Activated CD8-positive, alpha-beta memory T cell treated with anti-CD3 and anti-CD28 coated beads, Interleukin-2, amount 50 U/mL, for 24 hours (primary cell): ENCODE measurements around the gene GPR12.

Source experiments
- DNase-seq: peaks from one replicate; pipeline ENCODE4 v3.0.0-alpha.2; 2020; ENCODE audit errors: extremely low read depth

GPR12 gene

GRCh38 chr13:26759907-26760831 lies at the start of gene GPR12:
GPR12 (minus strand) TSS chr13:26760786; CDS start chr13:26759827, 959 bp downstream.
- no peak for DNase-seq

- no peak for DNase-seq
These were observed 49.5 kb upstream of the GPR12 start for GRCh38 chr13:26810095-26810494.

GRCh38 chr13:26806891-26807290 lies 46.3 kb upstream of the GPR12 start:
- DNase-seq, result no peak

- DNase-seq, result no peak
These were observed 27.4 kb upstream of the GPR12 start for GRCh38 chr13:26787961-26788360.

GRCh38 chr13:26786651-26787295 lies 26.2 kb upstream of the GPR12 start:
- DNase-seq, result no peak

GRCh38 chr13:26785838-26786630 lies 25.4 kb upstream of the GPR12 start:
- no peak for DNase-seq

GRCh38 chr13:26784704-26785639 lies 24.4 kb upstream of the GPR12 start:
- no peak for DNase-seq

GRCh38 chr13:26780411-26780810 lies 19.8 kb upstream of the GPR12 start:
- DNase-seq, result no peak

GRCh38 chr13:26779321-26779720 lies 18.7 kb upstream of the GPR12 start:
- no peak for DNase-seq

GRCh38 chr13:26772531-26772930 lies 11.9 kb upstream of the GPR12 start:
- no peak for DNase-seq

- no peak for DNase-seq
These were observed 11.2 kb upstream of the GPR12 start for GRCh38 chr13:26771796-26772195.

- DNase-seq, result no peak
These were observed 2.3 kb upstream of the GPR12 start for GRCh38 chr13:26762745-26763345.

GRCh38 chr13:26760832-26761582 lies 421 bp upstream of the GPR12 start:
- no peak for DNase-seq

GRCh38 chr13:26759249-26759906 lies 1.2 kb downstream of the GPR12 start:
- DNase-seq, result no peak

GRCh38 chr13:26758496-26759157 lies 2.0 kb downstream of the GPR12 start:
- DNase-seq, result no peak

GRCh38 chr13:26756961-26757360 lies 3.6 kb downstream of the GPR12 start:
- DNase-seq, result no peak

GRCh38 chr13:26752671-26753070 lies 7.9 kb downstream of the GPR12 start:
- no peak for DNase-seq

- no peak for DNase-seq
These were observed 10.7 kb downstream of the GPR12 start for GRCh38 chr13:26749905-26750304.

- DNase-seq, result no peak
These were observed 11.3 kb downstream of the GPR12 start for GRCh38 chr13:26749285-26749684.
